GM21825 (cell line): ENCODE results near the gene ACTR8.

Source experiments
- ATAC-seq: cut with Tn5 transposase; IDR thresholded peaks from one replicate; pipeline ENCODE4 v1.9.1; 2021; ENCODE audit warnings: mild to moderate bottlenecking, moderate library complexity; ENCODE audit not compliant: unreplicated experiment

Gene ACTR8

DNA sequence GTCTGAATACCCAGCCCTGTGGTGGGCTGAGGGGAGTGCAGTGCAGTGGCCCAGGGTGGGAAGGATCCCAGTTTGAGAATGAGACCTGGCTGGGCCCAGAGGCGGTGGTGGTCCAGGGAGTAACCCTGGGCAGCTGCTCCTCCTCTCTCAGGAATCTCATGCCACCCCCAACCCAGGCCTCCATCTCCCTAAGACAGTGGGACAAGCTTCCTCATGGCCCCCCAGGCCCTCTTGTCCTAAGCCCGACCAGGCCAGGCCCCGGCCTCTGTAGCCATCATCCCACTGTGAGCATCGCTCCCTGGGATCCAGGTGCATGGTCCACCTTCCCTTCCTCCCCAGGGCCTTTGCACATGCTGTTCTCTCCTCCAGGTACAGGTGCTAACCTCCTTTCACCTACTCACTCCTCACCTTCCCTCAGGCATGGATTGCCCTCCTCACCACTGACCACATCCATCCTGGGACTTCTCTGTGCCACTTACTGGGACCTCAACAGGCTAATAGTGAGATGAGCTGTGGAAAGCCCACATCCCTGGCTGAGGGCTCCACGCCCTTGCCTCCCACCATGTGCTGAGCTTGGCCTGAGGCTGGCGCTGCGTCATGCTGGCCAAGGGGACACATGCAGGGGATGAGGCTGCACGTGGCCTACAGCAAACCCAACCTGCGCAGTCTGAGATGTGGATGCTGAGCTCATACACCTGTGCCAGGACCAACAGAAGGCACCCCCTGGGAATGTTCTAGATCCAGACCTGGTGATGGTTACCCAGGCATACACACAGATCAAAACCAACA, 45.7 kb downstream of the ACTR8 start:
- no peak for ATAC-seq

DNA sequence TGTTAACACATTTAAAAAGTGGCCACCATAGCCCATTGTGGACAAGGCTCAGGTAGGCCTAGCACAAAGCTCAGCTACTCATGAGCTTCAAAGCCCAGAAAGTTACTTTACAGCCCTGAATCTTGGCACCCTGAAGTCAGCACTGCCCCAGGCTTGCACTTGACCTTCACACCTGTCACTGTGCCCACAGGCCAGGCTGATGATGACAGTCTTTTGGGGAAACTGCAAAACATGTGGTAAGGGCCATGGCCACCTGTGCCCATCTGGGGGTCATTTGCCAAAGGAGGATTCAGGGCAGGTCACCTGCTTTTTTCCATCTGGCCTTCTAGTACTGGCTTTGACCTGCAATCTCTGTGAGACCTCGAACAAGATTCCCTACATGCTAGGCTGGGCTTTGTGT, 46.7 kb downstream of the ACTR8 start:
- no peak for ATAC-seq

DNA sequence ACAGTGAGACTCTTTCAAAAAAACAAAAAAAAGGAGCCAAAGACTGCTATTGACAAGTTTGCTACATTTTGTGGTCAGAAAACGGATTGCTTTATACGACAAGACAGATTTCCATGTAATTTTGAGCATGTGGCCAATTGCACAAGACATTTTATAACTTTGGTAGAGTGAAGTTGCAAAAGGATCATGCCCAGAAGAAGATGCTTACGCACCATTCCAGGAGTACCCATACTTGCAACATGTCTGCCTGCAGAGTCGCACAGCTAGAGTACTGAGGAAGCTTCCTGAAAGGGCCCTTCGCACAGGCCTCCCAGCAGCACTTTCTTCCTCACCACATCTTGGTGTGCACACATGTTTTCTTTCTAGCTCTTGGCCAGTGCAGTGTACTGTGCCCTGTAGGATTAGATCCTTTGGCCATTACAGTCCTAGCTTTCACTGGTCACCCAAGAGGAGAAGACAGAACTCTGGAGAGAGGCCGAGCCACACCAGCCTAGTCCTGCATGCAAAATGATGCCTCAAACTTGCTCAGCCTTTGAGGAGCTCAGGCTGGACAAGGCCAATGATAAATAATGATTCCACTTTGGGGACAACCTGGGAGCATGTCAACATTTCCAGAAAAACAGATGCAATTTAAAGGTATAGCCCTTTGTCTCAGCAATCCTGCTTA, 47.4 kb downstream of the ACTR8 start:
- ATAC-seq: no peak

DNA sequence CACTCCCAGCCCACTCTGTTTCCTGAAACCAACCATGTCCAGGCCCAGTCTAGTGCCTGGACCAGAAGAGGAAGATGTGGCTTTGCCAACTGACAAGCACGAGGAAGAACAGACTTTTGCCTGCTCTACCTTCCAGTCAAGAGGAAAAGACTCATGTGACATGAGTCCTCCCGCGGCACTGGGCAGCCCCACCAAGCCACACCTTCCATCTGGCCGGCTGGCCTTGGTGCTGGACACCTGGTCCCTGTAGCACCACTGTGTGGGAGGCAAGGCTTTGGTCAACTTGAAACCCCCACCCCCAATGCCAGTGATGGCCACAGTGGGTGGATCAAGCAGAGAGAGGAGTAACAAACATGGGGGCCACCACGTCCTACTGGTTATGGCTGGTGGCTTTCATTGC, 48.3 kb downstream of the ACTR8 start:
- no peak for ATAC-seq

DNA sequence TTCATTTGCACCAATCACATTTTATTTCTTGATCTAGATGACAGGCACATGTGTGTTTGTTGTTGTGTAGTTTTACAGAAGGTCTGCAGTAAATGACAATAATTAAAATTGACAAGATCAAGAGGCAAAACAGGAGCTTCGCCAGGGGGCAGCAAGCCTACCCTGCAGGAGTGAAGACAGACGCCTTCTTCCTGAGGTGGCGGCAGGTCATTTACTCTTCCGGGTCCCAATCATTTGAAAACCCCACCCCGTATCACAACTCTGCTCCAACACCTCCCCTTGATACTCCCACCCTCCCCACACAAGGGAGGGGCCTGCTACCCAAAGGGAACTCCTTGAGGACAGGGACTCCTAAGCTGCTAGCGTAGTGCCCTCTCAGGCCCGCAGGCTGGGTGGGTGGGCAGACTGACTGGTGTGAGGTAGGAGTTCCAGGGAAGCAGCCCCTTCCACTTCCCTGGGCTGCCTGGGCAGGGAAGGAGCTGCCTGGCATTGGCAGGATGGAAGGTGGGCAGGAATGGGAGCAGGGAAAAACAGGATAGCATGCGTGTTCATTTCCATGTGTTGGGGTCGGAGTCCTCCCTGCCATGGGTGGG, 48.8 kb downstream of the ACTR8 start:
- ATAC-seq: no peak

DNA sequence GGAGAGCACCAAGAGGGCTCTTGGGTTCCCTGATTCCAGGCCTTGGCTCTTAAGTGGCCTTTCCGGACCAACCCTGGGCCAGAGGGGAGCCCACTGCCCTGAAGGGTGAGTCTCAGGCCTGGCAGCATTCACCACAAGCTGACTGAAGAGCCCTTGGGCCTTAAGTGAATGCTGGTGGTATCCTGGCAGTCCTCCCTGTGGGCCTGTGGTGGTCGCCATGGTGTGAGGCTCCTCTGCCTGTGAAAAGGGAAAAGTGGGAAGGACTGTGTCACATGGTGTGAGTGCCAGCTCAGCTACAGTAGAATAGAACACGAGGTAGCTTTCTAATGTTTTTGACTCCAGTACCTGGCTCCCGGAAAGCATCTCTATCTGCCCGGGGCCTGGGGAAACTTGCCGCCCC, 51.0 kb downstream of the ACTR8 start:
- ATAC-seq: no peak

DNA sequence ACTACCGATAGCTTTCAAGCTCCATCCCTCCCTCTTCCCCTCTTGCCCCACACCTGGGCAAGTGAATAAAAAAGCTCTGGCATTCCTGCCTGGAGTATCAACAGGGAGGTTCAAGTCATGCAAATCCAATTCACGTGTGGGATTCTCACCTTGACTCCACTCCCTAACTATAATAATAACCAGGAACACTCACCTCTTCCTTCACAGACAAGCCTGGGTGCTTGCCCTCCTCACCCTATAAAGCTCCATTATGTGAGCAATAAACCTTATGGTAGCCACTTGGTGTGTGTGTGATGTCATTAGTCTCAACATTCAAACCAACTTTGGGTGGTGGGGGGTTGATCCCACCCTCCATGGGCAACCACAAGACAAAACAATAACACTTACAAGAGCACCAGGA, 52.3 kb downstream of the ACTR8 start:
- no peak for ATAC-seq

DNA sequence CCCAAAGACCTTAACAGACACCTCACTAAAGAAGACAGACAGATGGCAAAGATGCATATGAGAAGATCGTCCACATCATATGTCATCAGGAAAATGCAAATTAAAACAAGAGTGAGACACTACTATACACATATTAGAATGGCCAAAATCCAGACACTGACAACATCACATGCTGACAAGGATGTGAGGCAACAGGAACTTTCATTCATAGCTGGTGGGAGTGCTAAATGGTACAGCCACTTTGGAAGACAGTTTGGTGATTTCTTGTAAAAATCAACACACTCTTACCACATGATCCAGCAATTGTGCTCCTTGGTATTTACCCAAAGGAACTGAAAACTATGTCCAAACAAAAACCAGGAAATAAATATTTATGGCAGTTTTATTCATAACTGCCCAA, 53.4 kb downstream of the ACTR8 start:
- no peak for ATAC-seq

DNA sequence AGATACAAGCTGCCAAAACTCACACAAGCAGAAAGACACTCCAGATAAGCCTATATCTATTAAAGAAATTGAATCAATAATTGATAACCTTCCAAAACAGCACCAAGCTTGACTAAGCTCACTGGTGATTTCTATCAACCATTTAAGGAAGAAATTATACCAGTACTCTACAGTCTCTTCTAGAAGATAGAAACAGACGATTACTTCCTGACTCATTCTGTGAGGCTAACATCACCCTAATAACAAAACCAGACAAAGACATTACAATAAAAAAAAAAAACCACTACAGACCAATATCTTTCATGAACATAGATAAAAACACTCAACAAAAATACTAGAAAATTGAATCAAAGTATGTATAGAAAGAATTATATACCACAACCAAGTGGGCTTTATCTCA, 55.9 kb downstream of the ACTR8 start:
- ATAC-seq: no peak

DNA sequence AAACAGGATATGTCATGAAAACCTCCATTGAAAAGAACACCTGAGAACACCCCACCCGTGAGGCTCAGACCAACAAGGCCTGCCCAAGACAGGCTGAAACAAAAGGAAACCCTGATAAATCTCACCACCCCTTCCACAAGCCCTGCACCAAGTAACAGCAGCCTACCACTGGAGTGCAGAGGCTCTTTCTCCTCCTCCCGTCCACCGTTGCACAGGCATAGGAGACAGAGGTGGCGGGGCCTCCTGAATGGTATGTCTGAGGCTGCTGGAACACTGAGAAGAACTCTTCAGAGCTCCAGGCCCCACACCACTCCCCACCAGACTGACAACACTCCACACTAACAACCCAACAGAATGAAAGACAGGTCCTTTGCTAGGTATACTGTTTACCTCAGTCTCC, 57.2 kb downstream of the ACTR8 start:
- ATAC-seq: no peak

DNA sequence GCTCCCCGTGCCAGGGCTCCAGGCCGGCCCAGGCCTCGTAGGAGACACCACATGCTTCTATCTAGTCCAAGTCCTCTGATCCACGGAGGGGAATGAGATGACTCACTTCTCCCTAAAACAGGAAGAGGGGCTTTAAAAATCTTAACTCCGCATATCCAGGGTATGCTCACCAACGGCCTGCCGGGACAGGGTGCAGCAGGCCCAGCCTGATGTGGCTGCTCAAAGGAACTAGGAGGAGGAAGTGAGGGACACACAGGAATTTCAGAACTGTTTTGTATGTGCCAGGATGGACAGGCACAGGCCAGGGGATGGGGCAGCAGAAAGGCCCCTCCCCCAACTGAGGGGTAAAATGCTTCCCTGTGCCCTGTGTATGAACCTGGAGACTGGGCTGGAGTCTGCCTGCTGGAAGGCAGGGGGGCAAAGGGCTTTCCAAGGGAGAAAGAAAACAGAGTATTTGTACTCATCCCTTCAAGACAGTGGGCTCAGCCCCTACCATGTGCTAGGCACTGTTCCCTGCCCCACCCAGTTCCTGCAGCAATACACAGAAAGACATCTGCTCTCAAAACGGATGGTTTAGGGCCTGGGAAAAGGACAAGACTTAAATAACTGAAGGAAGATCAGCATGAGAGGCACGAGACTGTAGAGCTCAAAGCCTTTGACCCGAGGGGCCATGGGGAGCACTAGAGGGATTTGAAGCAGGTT, 57.8 kb downstream of the ACTR8 start:
- no peak for ATAC-seq

DNA sequence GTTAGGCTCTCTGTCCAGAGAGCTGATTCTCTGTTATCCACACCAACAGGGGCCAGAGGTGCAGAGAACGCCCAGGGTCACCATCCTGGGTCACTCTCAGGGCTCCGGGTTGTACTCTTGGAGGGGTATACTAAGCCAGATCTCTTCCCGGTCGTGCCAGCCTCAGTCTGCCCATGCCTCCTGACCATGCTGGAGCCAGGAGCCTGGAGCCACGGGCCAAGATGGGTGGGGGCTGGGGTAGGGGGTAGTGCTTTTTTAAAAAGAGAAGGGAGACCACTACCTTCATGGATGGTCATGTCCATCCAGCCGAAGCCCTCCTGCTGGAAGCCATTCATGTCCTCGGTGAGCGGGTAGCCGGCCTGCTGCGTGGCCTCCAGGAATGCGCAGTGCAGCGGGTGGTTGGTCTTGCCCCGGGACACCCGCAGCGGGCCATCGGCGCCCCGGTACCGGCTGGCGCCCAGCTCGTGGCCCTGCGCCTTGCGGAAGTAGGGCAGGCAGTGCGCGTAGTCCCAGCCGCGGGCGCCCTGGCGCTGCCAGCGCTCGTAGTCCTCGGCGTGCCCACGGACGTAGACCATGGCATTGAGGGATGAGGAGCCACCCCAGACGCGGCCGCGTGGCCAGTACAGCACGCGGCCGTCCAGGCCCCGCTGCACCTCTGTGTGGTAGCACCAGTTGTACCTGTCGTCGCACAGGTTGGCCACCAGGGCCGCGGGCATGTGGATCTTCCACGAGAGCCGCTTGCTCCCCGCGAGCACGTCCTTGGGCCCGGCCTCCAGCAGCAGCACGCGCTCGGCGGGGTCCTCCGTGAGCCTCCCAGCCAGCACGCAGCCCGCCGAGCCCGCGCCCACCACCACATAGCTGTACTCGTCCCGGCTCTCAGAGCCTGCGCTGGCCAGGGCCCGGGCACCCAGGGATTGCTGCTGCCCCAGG, 58.7 kb downstream of the ACTR8 start:
- no peak for ATAC-seq

DNA sequence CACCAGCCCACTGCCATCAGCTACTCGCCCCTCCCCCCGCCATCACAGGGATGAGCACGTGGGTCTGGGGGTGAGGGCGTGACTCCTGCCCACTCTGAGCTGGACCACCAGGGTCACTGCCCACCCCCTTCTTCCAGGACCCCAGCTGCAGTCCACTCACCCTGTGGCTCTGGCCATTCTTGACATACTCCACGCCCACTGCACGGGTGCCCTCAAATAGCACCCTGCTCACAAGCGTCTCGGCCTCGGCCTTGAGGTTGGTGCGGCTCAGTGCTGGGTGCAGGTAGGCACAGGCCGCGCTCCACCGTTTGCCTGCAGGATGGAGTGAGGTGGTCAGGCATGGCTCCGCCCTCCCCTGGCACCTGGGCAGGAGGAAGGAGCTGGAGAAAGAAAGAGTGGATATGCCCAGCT, 59.6 kb downstream of the ACTR8 start:
- ATAC-seq: no peak

DNA sequence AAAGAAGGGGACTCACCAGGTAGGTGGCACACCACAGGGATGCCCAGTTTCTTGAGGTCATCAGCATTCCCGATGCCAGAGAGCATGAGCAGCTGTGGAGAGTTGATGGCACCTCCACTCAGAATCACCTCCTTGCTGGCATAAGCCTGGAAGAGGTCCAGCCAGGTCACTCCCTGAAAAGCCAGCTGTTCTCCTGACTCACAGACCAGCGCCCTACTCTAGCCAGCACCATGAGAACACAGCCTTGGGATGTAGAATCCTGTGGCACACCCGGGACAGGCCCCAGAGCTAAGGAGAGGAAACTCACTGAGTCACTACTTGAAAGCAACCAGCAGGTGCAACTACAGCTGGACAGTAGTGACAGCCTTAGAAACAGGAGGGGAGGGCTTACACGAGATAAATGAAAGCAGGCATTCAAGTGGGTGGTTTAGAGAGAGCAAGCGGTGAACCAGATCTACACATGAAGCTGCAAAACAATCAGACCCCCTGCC, 60.3 kb downstream of the ACTR8 start:
- peak; percentile 80 for ATAC-seq

DNA sequence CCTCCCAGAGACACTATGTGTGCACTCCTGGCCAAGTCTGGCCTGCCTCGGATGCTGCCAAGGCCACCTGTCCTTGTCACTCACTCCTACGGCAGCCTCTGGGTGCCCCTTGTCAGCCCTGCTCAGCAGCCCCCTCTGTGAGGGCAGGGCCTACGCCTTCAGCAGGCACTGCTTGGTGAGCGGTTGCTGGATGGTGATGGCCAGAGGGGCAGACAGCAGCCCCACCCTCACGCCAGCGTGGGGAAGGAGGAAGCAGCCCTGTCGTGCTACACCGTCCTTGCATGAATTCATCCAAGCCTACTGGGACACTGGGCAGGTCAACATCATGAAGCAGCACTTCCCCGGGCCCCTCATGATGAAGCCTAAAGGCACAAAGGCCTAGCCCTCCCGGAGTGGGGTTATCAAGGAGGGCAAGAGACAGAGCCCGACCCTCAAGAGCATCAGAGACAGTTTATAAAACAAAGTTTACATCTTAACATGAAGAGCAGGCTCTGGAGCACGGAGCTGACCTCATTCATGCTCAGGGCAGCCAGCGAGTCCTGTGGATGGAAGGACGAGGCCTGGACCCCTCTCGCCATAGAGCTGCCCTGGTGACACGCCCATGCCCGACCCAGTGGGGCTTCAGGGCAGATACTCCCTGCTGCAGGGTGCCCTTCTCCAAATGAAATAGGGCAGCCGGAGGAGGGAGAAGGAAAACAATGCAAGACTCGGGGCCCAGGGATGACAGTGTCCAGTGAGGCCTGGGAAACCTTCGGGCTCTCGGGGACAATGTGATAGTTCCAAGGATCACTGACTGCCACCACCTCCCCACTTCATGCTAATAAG, 61.0 kb downstream of the ACTR8 start:
- no peak for ATAC-seq

DNA sequence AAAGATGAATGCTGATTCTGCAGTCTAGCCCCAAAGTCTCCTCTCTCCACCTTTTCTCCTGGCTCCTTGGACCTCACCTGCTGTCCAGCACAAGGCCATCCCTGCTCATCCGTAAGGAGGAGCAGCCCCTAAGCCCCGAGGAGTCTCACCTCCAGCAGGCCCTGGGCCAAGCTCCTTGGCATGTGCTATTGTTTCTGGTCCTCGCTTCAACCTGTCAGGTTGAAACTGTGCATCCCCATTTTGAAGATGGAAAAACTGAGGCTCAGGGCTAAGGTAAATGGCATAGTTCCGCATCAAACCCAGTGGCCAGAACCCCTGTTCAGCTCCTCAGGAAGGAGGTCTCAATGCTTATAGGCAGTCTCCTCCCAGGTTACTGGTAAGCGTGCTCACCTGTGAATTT, 61.9 kb downstream of the ACTR8 start:
- ATAC-seq: no peak

DNA sequence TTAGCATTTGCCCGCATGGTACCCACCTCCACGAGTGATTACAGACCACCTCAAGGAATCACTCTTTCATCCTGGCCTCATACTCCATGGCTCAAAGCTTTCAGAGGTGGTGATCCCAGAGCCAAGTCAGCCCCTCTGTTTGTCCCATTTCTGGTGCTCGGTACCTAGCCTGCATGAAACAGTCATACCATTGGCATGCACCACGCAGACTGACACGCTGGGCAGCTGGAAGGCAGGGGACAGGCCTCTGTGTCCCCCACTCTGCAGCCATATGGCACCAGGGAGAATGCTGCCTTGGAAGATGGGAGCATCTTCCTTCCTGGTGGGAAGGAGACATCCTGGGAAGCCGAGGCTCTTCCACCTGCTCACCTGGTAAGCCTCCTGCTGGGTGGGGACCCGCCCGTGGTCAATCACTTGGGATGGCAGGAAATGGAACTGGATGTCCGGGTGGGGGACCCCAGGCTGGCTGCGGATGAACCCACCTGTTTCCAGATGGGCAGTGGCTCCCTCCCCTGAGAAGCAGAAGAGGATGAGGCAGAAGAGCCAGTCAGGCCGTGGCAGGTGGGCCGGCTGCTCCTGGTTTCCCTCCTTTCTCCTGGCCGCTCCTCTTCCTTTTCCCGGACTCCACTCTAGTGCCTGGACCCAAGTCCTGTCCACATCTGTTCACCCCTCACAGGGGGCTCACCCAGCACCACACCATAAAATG, 62.6 kb downstream of the ACTR8 start:
- no peak for ATAC-seq

DNA sequence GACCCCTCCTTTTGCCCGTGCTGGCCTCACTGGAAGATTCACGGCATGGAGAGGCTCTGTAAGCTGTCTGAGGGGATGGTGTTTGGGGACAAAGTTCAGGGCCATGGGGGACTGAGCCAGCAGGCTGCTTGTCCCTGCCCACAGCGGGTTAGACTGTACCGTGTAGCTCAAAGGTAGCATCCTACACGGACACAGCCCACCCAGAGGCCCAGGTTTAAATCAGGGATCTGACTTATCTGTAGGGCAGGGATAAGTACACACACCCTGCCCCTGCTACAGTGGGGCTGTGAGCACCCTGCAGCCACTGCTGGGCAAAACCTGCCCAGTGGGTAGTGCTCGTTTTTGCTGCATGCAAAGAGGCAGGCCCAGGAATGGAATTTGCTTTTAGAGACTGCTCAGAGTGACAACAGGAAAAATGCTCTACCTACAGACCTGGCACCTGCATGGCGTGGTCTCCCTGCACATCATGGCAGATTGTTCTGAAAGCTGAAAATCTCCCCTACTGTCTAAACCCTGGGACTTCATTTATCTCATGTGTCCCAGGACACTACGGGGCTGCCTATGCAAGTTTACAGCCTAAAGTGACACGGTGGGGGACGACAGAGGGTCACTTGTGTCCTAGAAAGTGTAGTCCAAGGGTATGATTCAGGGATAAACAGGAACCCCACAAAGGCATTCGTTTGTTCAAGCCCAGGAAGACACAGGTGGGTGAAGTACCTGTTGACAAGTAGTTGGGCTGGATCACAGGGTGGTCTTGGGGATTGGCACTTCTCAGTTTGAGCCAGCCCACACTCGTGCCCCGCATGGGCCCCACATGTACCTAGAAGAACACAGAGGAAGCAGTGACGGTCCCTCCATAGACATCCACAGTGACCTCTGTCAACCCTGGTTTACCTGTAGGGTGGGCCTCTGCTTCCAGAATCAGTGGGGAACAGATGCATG, 63.5 kb downstream of the ACTR8 start:
- no peak for ATAC-seq
